Mucosa of descending colon (tissue), 3 donors: ENCODE results near the gene CLIP2. TPM values are rescaled to one million over a fixed set of nuclear protein-coding genes. Genes with fewer than 3 reads are reported as not detected.

Source experiments
- ATAC-seq: fragments of 200-7000 bp; cut with Tn5 transposase; one replicate; pipeline ENCODE4 v1.9.1; 2020; ENCODE audit warnings: mild to moderate bottlenecking, moderate library complexity
- DNase-seq, 3 donors: peaks; one replicate each; pipeline ENCODE4 v3.0.0-alpha.2; 2020
- H3K36me3 ChIP-seq: fragments of 200-600 bp; one replicate; pipeline ENCODE4 v1.8.0; 2021; ENCODE audit warnings: low read depth, mild to moderate bottlenecking
- H3K4me1 ChIP-seq: fragments of 200-600 bp; one replicate; pipeline ENCODE4 v1.8.0; 2021; ENCODE audit warnings: low read depth, mild to moderate bottlenecking
- H3K4me3 ChIP-seq: fragments of 200-600 bp; one replicate; pipeline ENCODE4 v1.8.0; 2021; ENCODE audit warnings: mild to moderate bottlenecking
- H3K9me3 ChIP-seq: fragments of 200-600 bp; one replicate; pipeline ENCODE4 v1.8.0; 2021; ENCODE audit warnings: mild to moderate bottlenecking
- intact Hi-C, 2 donors: fragments of 100-400 bp; cut with DNase I in 1 of 2; cut with micrococcal nuclease in 1 of 2; formaldehyde crosslinking; loops; one replicate each; pipeline versions ENCODE4 v1.11.0 to v1.11.1; 2022; cut with DNase I, micrococcal nuclease
- total RNA-seq, 3 donors: library from RNA; stranded (reverse); fragmentation: NEBNext Ultra II Directional in 2 of 3; extraction: Animal tissue kit (Norgen Biotek cat#: 25700) in 2 of 3; gene quantifications; one replicate each; pipeline versions ENCODE4 v1.2.1 to v1.2.4, GENCODE V29; 2021 to 2023
- TF ChIP-seq, protein P1 (sequence below): fragments of 200-600 bp; IDR thresholded peaks from one replicate; pipeline ENCODE4 v1.8.0; 2022; ENCODE audit warnings: antibody characterized with exemption, mild to moderate bottlenecking
- donor health status: DM: no; HTN: no; CAD: no; lungs with moderate emphysema.
- donor health status: DM: no; HTN: no; CAD: no.
- donor health status: DM: no; HTN: yes; CAD: no.

Gene CLIP2
- total RNA-seq, 3 donors from 2014 or later: 57.6 to 77.7 (median 67.1) TPM

DNA sequence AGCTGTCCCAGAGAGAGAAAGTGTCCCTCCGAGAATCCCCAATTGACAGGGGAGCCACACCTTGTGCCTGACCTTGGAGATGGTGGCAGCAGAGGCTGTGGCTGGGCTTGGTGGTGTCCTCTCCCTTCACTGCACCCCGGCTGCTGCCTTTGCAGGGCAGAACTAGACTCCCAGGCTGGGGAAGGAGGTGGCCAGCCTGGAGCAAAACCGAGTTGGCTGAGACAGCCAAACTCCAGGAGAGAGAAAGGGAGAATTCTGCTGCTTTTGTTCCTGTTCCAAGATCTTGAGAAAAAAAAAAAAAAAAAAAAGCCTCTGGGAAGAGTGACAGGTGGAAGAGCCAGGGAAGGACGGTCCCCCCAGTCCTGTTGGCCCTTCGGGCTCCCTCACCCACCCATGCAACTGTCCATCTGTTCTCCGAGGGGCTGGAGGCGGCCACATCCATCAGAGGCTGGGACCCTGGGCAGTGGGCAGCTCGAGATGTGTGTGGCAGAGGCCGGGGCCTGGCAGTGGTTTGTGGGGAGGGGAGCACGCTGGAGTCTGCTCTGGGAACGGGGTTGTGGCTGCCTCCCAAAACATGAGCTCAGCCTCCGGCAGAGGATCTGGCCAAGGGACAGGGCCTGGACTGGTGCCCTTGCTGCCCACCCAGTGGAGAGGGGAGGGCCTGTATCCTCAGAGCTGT, 35.5 kb downstream of the CLIP2 start:
- ATAC-seq (peak; percentile 52), DNase-seq (peak in 2 of 3 donors; percentile 40 to 53)
- no peak overlapping the region for H3K4me3 ChIP-seq
- TF ChIP-seq, protein P1, sequence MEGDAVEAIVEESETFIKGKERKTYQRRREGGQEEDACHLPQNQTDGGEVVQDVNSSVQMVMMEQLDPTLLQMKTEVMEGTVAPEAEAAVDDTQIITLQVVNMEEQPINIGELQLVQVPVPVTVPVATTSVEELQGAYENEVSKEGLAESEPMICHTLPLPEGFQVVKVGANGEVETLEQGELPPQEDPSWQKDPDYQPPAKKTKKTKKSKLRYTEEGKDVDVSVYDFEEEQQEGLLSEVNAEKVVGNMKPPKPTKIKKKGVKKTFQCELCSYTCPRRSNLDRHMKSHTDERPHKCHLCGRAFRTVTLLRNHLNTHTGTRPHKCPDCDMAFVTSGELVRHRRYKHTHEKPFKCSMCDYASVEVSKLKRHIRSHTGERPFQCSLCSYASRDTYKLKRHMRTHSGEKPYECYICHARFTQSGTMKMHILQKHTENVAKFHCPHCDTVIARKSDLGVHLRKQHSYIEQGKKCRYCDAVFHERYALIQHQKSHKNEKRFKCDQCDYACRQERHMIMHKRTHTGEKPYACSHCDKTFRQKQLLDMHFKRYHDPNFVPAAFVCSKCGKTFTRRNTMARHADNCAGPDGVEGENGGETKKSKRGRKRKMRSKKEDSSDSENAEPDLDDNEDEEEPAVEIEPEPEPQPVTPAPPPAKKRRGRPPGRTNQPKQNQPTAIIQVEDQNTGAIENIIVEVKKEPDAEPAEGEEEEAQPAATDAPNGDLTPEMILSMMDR: no peak
- intact Hi-C loops: no loop called here
- H3K36me3 ChIP-seq: no peaks in the 10 kb centered on the region
- H3K4me1 ChIP-seq: peaks cover 16% of the 10 kb centered on the region
- no peaks in the 10 kb centered on the region for H3K9me3 ChIP-seq

DNA sequence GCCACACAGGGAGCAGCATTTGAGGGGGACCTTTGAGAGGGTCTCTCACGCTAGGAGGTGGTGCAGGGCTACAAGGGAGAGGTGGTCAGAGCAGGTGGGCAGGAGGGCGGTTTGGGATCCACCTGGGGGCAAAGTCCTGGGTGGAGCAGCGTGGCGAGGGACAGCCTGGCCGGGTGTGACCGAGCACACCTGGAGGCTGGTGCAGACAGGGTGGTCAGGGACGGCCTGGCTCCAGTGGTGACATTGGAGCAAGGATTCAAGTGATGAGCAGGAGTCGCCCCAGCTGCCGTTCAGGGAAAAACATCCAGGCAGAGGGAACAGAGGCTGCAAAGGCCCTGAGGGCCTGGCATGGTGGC, 36.0 kb downstream of the CLIP2 start:
- Histone ChIP-seq H3K4me3 (no peak overlapping the region), H3K36me3 (no peaks in the 10 kb centered on the region), H3K9me3 (no peaks in the 10 kb centered on the region), H3K4me1 (peaks cover 14% of the 10 kb centered on the region)
- TF ChIP-seq, protein P1: no peak
- ATAC-seq (peak; percentile 85), DNase-seq (peak; percentile 53 to 72 (median 64))
- intact Hi-C loops: no loop called here

DNA sequence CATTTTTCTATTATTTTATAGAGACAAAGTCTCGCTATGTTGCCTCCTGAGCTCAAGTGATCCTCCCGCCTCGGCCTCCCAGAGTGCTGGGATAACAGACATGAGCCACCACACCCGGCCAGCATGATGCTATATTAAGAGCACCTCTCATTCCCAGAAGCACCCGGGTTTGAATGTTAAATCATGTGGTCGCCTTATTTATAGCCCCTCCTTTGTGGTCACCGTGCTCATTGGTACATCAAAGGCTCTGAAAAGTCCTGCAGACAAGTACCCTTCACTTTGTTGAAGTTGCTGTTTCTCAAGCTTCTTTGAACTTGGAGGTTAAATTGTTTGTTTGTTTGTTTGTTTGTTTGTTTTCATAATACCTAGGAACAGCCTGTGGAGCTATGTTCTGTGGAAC, 40.0 kb downstream of the CLIP2 start:
- DNase-seq (no peak), ATAC-seq (no peak)
- no peaks in the 10 kb centered on the region for H3K36me3 ChIP-seq
- intact Hi-C loops: no loop called here
- TF ChIP-seq, protein P1: no peak
- H3K4me3 ChIP-seq: no peak overlapping the region
- H3K9me3 ChIP-seq: no peaks in the 10 kb centered on the region
- peaks cover 12% of the 10 kb centered on the region for H3K4me1 ChIP-seq

DNA sequence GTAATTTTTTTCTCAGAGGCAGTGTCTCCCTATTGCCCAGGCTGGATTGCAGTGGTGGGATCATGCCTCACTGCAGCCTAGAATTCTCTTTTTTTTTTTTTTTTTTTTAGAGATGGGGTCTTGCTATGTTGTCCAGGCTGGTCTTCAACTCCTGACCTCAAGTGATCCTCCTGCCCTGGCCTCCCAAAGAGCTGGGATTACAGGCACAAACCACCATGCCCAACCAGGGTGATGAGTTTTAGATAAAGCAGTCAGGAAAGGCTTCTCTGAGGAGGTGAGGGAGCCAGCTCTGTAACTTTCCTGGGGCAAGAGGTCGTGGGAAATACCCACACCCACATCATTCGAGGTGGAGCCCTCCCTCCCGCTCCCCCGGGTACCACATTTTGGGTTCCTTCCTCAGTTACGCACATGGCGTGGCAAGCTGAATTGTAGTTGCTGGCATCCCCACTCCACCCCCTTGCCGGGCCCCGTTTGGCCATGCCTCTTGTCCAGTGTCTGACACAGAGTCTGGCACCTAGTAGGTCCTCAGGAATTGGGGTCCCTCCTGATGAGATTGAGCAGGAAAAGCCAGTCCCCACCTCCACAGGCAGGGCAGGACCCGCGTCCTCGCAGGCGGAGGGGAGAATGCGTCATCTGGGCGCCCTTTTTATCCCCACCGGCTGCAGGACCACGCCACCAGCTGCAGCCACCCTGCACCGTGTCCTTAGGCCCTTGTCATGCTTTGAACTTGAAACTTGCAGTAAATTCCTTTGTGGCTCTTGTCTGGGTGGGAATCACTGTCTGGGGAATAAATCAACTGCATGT, 43.4 kb downstream of the CLIP2 start:
- ATAC-seq: no peak
- intact Hi-C loops: no loop called here
- H3K4me1 ChIP-seq: no peaks in the 10 kb centered on the region

DNA sequence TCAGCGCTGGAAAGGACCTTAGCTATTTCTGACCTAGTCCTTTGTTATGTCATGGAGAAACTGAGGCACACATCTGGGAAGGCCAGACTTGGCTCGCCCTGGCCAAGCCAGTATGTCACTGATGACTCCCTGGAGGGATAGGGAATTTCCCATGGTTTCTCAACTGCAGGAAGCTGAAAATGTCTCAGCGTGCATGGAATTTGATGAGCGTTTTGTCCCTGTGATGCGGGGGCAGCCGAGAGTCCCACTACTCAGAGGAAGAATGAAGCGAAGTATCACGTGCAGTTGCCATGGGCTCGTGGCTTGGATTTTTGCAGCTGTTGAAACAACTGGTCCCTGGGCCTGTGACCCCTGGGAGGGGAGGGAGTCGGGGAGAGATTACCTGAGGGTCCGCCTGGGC, 44.8 kb downstream of the CLIP2 start:
- Histone ChIP-seq H3K36me3 (no peaks in the 10 kb centered on the region), H3K4me3 (no peak overlapping the region), H3K4me1 (no peaks in the 10 kb centered on the region), H3K9me3 (no peaks in the 10 kb centered on the region)
- no peak for ATAC-seq
- TF ChIP-seq, protein P1: no peak
- no peak for DNase-seq
- intact Hi-C loops: no loop called here

More for the DNA sequence above, 43.4 kb downstream of the CLIP2 start:
- no peaks in the 10 kb centered on the region for H3K36me3 ChIP-seq
- DNase-seq: no peak
- no peaks in the 10 kb centered on the region for H3K9me3 ChIP-seq
- TF ChIP-seq, protein P1: no peak
- H3K4me3 ChIP-seq: no peak overlapping the region
